Astrocyte (in vitro differentiated cells and primary cell): Measurements from ENCODE around the gene TNFAIP1. TPM values are rescaled to one million over a fixed set of nuclear protein-coding genes. Genes with fewer than 3 reads are reported as not detected.

Experiments used
- DNase-seq: peaks from one replicate; pipeline ENCODE4 v3.0.0-alpha.2; 2010; ENCODE audit warnings: low read depth
- FAIRE-seq: peaks from 2 replicates; lab custom pipeline; 2011; peaks lifted over from hg19 to GRCh38; lab: Jason Lieb, UNC
- H2AFZ ChIP-seq: 2 replicates; pipeline ENCODE4 v1.6.0; 2012; ENCODE audit warnings: low read depth, low read length, inconsistent platforms
- H3K27ac ChIP-seq: 2 replicates; pipeline ENCODE4 v1.5.1; 2011; ENCODE audit warnings: low read depth, low read length, inconsistent platforms
- H3K27me3 ChIP-seq: 2 replicates; pipeline ENCODE4 v1.6.0; 2011; ENCODE audit warnings: low read length, inconsistent platforms; ENCODE audit not compliant: insufficient read depth
- H3K36me3 ChIP-seq: 2 replicates; pipeline ENCODE4 v1.5.1; 2011; ENCODE audit warnings: low read length, inconsistent platforms; ENCODE audit not compliant: insufficient read depth
- H3K4me1 ChIP-seq: 2 replicates; pipeline ENCODE4 v1.5.1; 2011; ENCODE audit warnings: low read length, inconsistent platforms; ENCODE audit not compliant: insufficient read depth
- H3K4me2 ChIP-seq: 2 replicates; pipeline ENCODE4 v1.6.0; 2012; ENCODE audit warnings: low read length, inconsistent platforms
- H3K4me3 ChIP-seq: 2 replicates; pipeline ENCODE4 v1.5.1; 2011; ENCODE audit warnings: low read depth, mild to moderate bottlenecking, low read length, inconsistent platforms; ENCODE audit not compliant: insufficient read depth
- H3K79me2 ChIP-seq: 2 replicates; pipeline ENCODE4 v1.6.0; 2012; ENCODE audit warnings: mild to moderate bottlenecking, low read length, inconsistent platforms; ENCODE audit not compliant: insufficient read depth
- H3K9ac ChIP-seq: 2 replicates; pipeline ENCODE4 v1.6.0; 2012; ENCODE audit warnings: mild to moderate bottlenecking, low read length, inconsistent platforms
- H3K9me3 ChIP-seq: 2 replicates; pipeline ENCODE4 v1.5.1; 2012; ENCODE audit warnings: low read depth, mild to moderate bottlenecking, low read length, inconsistent platforms; ENCODE audit not compliant: insufficient read depth
- H4K20me1 ChIP-seq: 2 replicates; pipeline ENCODE4 v1.6.0; 2012; ENCODE audit warnings: low read length, inconsistent platforms; ENCODE audit not compliant: insufficient read depth
- H3K27ac Mint-ChIP-seq: one replicate; pipeline ENCODE4 v1.8.0; 2021; ENCODE audit warnings: mild to moderate bottlenecking, mixed read lengths; ENCODE audit not compliant: unreplicated experiment
- H3K27me3 Mint-ChIP-seq: one replicate; pipeline ENCODE4 v1.8.0; 2021; ENCODE audit warnings: low read depth, mixed read lengths; ENCODE audit not compliant: unreplicated experiment
- H3K36me3 Mint-ChIP-seq: one replicate; pipeline ENCODE4 v1.8.0; 2021; ENCODE audit warnings: low read depth, mixed read lengths; ENCODE audit not compliant: unreplicated experiment
- H3K4me1 Mint-ChIP-seq: one replicate; pipeline ENCODE4 v1.8.0; 2021; ENCODE audit warnings: low read depth, mixed read lengths; ENCODE audit not compliant: unreplicated experiment
- H3K4me3 Mint-ChIP-seq: one replicate; pipeline ENCODE4 v1.8.0; 2021; ENCODE audit warnings: mild to moderate bottlenecking, moderate library complexity, mixed read lengths; ENCODE audit not compliant: unreplicated experiment
- H3K9me3 Mint-ChIP-seq: one replicate; pipeline ENCODE4 v1.8.0; 2021; ENCODE audit warnings: mild to moderate bottlenecking, mixed read lengths; ENCODE audit not compliant: unreplicated experiment
- CTCF ChIP-seq: IDR thresholded peaks from 2 replicates; pipeline ENCODE4 v1.5.1; 2011; ENCODE audit warnings: low read depth, mild to moderate bottlenecking, inconsistent platforms, low read length, moderate library complexity; ENCODE audit not compliant: insufficient read depth
- EZH2 ChIP-seq: IDR thresholded peaks from 2 replicates; pipeline ENCODE4 v1.6.1; 2012; ENCODE audit warnings: mild to moderate bottlenecking, low read length, inconsistent platforms; ENCODE audit not compliant: insufficient read depth
- total RNA-seq: library from RNA; stranded (reverse); gene quantifications from 2 replicates; pipeline ENCODE4 v1.2.1, GENCODE V29; 2021

TNFAIP1 gene
- total RNA-seq, 1 donor from 2014 or later = 100 TPM

- Histone ChIP-seq H2AFZ (peak overlapping the region; percentile 89), H3K4me3 (no peak overlapping the region), H3K27me3 (peaks cover 8% of the 10 kb centered on the region), H3K9ac (no peak overlapping the region), H3K27ac (no peak overlapping the region), H4K20me1 (no peaks in the 10 kb centered on the region), H3K36me3 (no peaks in the 10 kb centered on the region), H3K4me1 (peaks cover 17% of the 10 kb centered on the region), H3K9me3 (no peaks in the 10 kb centered on the region), H3K4me2 (peak overlapping the region; percentile 89), H3K79me2 (peaks cover 25% of the 10 kb centered on the region)
- no peak for TF ChIP-seq EZH2
- no peak for TF ChIP-seq CTCF
- no peaks in the 10 kb centered on the region for H3K9me3 Mint-ChIP-seq
- no peak for DNase-seq
- no peaks in the 10 kb centered on the region for H3K36me3 Mint-ChIP-seq
- FAIRE-seq = no peak
- peak overlapping the region; percentile 94 for H3K4me3 Mint-ChIP-seq
- peaks cover 19% of the 10 kb centered on the region for H3K27me3 Mint-ChIP-seq
- H3K27ac Mint-ChIP-seq = peak overlapping the region; percentile 45
- peaks cover 6% of the 10 kb centered on the region for H3K4me1 Mint-ChIP-seq
These were observed 18.2 kb upstream of the TNFAIP1 start for GRCh38 chr17:28317099-28317965.

- H3K9ac ChIP-seq = peak overlapping the region; percentile 14
- peaks cover 34% of the 10 kb centered on the region for H3K79me2 ChIP-seq
- peak overlapping the region; percentile 64 for H3K27ac Mint-ChIP-seq
- DNase-seq = no peak
- TF ChIP-seq EZH2 = no peak
- TF ChIP-seq CTCF = no peak
- no peaks in the 10 kb centered on the region for H3K9me3 ChIP-seq
- H3K9me3 Mint-ChIP-seq = no peaks in the 10 kb centered on the region
- no peaks in the 10 kb centered on the region for H4K20me1 ChIP-seq
- H3K4me1 ChIP-seq = peaks cover 17% of the 10 kb centered on the region
- peak overlapping the region; percentile 94 for H3K4me3 Mint-ChIP-seq
- H3K27me3 ChIP-seq = peaks cover 5% of the 10 kb centered on the region
- H3K36me3 Mint-ChIP-seq = no peaks in the 10 kb centered on the region
- no peak for FAIRE-seq
- H3K27ac ChIP-seq = no peak overlapping the region
- H3K4me3 ChIP-seq = peak overlapping the region; percentile 78
- H3K27me3 Mint-ChIP-seq = peaks cover 19% of the 10 kb centered on the region
- H3K36me3 ChIP-seq = no peaks in the 10 kb centered on the region
- H3K4me1 Mint-ChIP-seq = peaks cover 6% of the 10 kb centered on the region
- H3K4me2 ChIP-seq = peak overlapping the region; percentile 89
- peak overlapping the region; percentile 89 for H2AFZ ChIP-seq
These were observed 17.4 kb upstream of the TNFAIP1 start for GRCh38 chr17:28317966-28318758.
